Hepatocyte (in vitro differentiated cells): ENCODE data around the gene RGS6.

Source experiments
- CTCF ChIP-seq: fragments of 200-600 bp; sonication (generic); IDR thresholded peaks from 2 replicates; pipeline ENCODE4 v1.5.1; 2016; ENCODE audit warnings: antibody characterized with exemption, mild to moderate bottlenecking; ENCODE audit not compliant: poor library complexity
- EZH2 ChIP-seq: fragments of 200-600 bp; sonication (generic); IDR thresholded peaks from 2 replicates; pipeline ENCODE4 v1.6.1; 2016; ENCODE audit warnings: antibody characterized with exemption, mild to moderate bottlenecking, borderline replicate concordance

GRCh38 chr14:72416081-72416849, 484.0 kb downstream of the RGS6 start:
- TF ChIP-seq EZH2 (no peak), CTCF (no peak)
